Measurements from ENCODE around the gene SGSM2.

The SGSM2 gene

DNA sequence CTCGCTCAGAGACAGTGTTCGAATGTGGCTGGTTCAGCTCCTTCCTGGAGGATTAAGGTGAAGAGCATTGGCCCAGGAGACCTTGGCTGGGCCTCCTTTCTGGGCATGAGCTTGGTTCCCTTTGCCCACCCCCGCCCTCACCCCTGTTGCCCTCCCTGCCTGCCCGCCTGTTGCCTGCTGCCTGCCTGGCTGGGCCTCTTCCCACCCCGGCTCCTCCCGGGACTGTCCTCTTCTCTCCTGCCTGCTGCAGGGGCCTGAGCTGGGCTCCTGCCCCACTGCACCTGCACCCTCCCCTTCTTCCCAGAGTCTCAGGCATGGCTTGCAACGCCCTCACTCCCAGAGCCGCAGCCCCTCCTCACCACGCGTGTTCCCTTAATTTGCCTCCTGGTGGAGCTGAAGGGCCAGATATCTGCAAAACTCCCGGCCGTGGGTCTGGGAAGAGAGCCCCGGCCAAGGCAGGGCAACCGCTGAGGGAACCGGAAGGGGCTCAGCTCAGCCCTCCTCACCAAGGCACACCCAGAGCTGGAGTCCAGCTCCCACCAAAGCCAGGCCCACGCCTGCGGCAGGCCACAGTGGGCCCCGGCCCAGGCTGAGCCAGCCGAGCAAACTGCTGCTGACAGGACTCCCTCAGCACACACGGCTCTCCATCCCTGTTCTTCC is 32.4 kb downstream of the SGSM2 start:
- no peaks in the 10 kb centered on the region for H3K27me3 Mint-ChIP-seq
- no peak overlapping the region for H3K27ac Mint-ChIP-seq
- no peak overlapping the region for H3K4me3 Mint-ChIP-seq
- H3K9me3 Mint-ChIP-seq (ENCODE audit: low read depth): no peaks in the 10 kb centered on the region
- no peaks in the 10 kb centered on the region for H3K36me3 Mint-ChIP-seq
- no peaks in the 10 kb centered on the region for H3K4me1 Mint-ChIP-seq (ENCODE audit: low read depth)

DNA sequence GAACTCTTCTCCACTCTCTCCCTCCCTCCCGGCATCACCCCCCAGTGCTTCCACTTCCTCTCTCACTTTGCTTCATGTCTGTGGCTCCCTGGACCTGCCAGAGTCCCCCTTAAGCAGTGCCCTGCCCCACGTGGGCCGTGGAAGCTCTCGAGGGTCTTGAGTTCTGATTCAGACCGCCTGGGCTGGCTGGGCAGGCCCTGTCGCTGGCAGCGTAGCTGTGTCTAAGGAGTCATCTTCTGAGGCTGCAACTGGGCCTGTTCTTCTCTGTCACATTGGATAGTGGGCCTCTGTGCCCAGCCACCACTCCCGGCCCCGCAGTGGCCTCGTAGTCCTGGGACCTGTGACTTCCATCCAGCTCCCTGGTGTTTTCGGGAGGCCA is 32.9 kb downstream of the SGSM2 start:
- Mint-ChIP-seq H3K9me3 (ENCODE audit: low read depth) (no peaks in the 10 kb centered on the region), H3K27me3 (no peaks in the 10 kb centered on the region), H3K27ac (no peak overlapping the region)

DNA sequence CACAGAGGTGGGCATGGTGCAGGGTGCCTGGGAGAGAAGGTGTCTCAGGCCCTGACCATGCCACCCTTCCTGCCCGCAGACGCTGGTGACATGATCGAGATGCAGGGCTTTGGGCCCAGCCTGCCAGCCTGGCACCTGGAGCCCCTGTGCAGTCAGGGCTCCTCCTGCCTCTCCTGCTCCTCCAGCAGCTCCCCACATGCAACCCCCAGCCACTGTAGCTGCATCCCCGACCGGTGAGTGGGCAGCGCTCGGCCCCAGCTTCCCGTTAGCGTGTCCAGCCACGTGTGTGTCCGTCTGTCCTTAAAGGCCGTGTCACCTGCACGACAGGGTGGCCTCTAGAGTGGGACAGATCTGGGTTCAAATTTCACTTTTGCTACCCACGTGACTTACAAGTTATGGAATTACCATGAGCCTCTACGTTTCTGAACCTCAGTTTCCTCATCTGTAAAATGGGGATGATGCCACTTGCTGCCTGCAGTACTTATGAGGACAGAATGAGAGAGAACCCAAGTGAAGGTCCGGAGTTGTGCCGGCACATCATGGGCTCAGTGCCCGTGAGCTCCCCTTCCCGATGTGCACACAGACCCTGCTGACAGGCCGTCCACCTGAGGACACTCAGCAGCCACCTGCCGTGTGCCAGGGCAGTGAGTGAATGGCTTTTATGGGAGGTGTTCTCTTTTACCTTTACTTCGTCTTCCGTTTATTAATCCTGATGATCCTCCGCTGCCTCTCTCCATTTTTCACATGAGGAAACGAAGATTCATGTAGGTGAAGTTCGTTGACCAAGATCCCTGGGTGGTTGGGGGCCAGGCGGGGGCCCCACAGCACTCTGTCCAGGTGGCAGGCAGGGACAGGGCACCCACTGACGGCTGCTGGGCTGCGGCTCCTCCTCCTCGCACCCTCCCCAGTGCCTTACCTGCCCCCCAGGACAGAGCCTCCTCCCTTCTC is 34.2 kb downstream of the SGSM2 start:
- Mint-ChIP-seq H3K4me1 (ENCODE audit: low read depth) (no peaks in the 10 kb centered on the region), H3K27ac (no peak overlapping the region), H3K27me3 (no peaks in the 10 kb centered on the region), H3K36me3 (no peaks in the 10 kb centered on the region), H3K4me3 (no peak overlapping the region), H3K9me3 (ENCODE audit: low read depth) (no peaks in the 10 kb centered on the region)

More for the DNA sequence above, 32.9 kb downstream of the SGSM2 start:
- no peaks in the 10 kb centered on the region for H3K36me3 Mint-ChIP-seq
- no peaks in the 10 kb centered on the region for H3K4me1 Mint-ChIP-seq (ENCODE audit: low read depth)
- H3K4me3 Mint-ChIP-seq: no peak overlapping the region

DNA sequence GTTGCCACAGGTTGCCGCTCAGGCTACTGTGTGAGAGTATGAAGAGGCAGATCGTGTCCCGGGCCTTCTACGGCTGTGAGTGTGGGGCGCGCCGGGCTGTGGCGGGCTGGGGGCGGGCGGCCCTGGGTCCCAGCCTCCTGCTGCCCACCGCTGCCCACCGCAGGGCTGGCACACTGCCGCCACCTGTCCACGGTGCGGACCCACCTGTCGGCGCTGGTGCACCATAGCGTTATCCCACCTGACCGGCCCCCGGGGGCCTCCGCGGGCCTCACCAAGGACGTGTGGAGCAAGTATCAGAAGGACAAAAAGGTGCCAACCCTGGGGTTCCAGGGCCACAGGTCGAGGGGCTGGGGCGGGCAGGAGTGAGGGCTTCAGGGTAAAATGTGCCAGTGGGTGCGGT is 34.9 kb downstream of the SGSM2 start:
- Mint-ChIP-seq H3K9me3 (ENCODE audit: low read depth) (no peaks in the 10 kb centered on the region), H3K27ac (no peak overlapping the region), H3K4me1 (ENCODE audit: low read depth) (no peaks in the 10 kb centered on the region), H3K4me3 (no peak overlapping the region), H3K27me3 (no peaks in the 10 kb centered on the region), H3K36me3 (no peaks in the 10 kb centered on the region)

DNA sequence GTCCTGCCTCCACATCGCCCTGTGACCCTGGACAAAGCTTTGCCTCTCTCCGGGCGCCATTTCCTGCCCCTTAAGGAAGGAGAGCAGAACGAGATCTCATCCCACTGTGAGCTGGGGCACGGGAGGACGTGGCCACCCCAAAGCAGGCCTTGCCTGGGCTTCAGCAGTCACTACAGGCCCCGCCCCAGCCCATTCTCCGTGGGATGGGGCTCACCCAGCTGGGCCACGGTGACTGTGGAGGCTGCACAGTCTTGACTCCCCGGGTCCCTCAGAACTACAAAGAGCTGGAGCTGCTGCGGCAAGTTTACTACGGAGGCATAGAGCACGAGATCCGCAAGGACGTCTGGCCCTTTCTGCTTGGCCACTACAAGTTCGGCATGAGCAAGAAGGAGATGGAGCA is 35.4 kb downstream of the SGSM2 start:
- Mint-ChIP-seq H3K9me3 (ENCODE audit: low read depth) (no peaks in the 10 kb centered on the region), H3K36me3 (no peaks in the 10 kb centered on the region), H3K4me1 (ENCODE audit: low read depth) (no peaks in the 10 kb centered on the region), H3K27ac (no peak overlapping the region), H3K4me3 (no peak overlapping the region), H3K27me3 (no peaks in the 10 kb centered on the region)

DNA sequence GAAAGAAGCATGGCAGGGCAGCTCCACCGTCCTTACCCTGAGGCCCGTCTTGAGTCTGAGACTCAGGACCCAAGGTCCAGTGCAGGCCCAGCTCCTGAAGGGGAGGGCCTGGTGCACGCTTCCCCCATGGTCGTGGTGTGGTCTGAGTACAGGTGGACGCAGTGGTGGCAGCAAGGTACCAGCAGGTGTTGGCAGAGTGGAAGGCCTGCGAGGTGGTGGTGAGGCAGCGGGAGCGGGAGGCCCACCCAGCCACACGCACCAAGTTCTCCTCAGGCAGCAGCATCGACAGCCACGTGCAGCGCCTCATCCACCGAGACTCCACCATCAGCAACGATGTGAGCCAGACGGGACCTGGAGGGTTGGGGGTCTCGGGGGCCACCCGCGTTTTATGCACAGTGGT is 35.9 kb downstream of the SGSM2 start:
- no peak overlapping the region for H3K27ac Mint-ChIP-seq
- H3K4me1 Mint-ChIP-seq (ENCODE audit: low read depth): no peaks in the 10 kb centered on the region
- H3K4me3 Mint-ChIP-seq: no peak overlapping the region
- H3K36me3 Mint-ChIP-seq: no peaks in the 10 kb centered on the region
- no peaks in the 10 kb centered on the region for H3K9me3 Mint-ChIP-seq (ENCODE audit: low read depth)
- no peaks in the 10 kb centered on the region for H3K27me3 Mint-ChIP-seq

DNA sequence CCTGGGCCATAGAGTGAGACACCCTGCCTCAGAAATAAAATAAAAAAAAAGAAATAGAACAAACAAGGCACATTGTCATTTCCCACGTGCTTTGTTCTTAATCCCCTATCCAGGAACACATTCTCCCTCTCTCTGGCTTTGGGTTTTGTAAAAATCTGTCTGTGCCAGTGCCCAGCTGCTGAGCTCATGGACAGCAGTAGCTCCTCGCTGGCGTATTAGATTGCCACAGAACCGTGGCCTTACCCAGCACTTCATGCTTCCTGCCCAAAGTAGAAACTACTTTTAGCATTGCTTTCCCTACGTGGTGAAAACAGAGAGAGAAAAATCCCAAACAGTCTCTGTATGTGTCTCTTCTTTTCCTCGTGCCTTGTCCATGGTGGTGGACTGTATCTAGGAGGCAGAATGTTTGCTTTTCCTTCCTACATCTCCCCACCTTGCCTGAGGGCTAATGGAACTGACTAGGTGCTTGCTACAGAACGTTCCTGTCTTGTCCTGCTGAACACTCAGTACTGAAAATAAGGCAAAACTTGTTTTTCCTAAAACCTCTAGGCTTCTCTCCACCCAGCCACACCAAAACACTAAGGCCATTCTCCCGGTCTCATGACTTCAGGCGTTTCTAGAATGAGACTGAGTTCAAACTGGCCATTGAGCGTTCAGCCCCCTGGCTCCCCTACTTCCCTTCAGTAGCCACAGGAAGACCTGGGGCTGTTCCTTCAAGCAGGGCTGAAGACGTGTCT is 37.4 kb downstream of the SGSM2 start:
- H3K4me1 Mint-ChIP-seq (ENCODE audit: low read depth): no peaks in the 10 kb centered on the region
- H3K4me3 Mint-ChIP-seq: no peak overlapping the region
- H3K27me3 Mint-ChIP-seq: no peaks in the 10 kb centered on the region
- no peak overlapping the region for H3K27ac Mint-ChIP-seq
- H3K36me3 Mint-ChIP-seq: no peaks in the 10 kb centered on the region
- H3K9me3 Mint-ChIP-seq (ENCODE audit: low read depth): no peaks in the 10 kb centered on the region

DNA sequence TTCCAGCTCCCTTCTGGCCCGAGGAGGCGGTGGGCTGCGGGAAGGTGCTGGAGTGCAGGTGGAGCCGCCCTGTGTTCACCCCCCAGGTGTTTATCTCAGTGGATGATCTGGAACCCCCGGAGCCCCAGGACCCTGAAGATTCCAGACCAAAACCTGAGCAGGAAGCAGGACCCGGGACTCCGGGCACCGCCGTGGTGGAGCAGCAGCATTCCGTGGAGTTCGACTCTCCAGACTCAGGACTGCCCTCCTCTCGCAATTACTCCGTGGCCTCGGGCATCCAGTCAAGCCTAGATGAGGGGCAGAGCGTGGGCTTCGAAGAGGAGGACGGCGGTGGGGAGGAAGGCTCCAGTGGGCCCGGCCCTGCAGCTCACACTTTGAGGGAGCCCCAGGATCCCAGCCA is 38.1 kb downstream of the SGSM2 start:
- Mint-ChIP-seq H3K27me3 (no peaks in the 10 kb centered on the region), H3K27ac (no peak overlapping the region), H3K4me3 (no peak overlapping the region), H3K36me3 (no peaks in the 10 kb centered on the region), H3K4me1 (ENCODE audit: low read depth) (no peaks in the 10 kb centered on the region), H3K9me3 (ENCODE audit: low read depth) (no peaks in the 10 kb centered on the region)

DNA sequence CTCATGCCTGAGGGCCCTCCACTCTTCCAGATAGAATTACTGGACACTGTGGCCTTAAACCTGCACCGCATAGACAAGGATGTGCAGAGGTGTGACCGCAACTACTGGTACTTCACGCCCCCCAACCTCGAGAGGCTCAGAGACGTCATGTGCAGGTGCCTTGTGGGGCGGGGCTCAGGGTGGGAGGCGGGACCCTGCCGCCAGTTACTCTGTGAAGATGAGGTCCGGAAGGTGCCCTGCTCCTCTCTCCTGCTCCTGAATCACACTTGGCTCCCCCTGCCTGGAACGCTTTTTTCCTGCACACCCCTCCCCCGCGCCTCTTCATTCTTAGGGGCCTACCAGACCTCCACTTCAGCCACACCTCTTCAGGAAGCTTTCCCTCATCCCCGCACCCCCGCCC is 38.8 kb downstream of the SGSM2 start:
- Mint-ChIP-seq H3K27ac (no peak overlapping the region), H3K4me3 (no peak overlapping the region), H3K4me1 (ENCODE audit: low read depth) (no peaks in the 10 kb centered on the region), H3K27me3 (no peaks in the 10 kb centered on the region), H3K36me3 (no peaks in the 10 kb centered on the region), H3K9me3 (ENCODE audit: low read depth) (no peaks in the 10 kb centered on the region)

DNA sequence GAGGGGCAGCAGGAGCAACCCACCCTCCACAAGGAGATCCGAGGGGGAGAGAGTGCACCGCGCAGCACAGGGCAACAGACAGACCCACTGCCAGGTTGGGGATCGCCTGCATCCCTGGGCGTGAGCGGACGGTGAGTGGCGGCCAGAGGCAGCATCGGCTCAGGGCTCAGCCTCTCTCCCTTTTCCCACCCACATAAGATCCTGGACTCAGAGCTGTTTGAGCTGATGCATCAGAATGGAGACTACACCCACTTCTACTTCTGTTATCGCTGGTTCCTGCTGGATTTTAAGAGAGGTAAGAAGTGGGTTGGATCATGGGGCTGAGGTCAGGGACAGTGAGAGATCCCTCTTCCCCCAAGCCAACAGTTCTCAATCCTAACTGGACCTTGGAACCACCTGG is 40.4 kb downstream of the SGSM2 start:
- Mint-ChIP-seq H3K27ac (no peak overlapping the region), H3K36me3 (no peaks in the 10 kb centered on the region), H3K4me1 (ENCODE audit: low read depth) (peaks cover 1% of the 10 kb centered on the region), H3K4me3 (no peak overlapping the region), H3K27me3 (no peaks in the 10 kb centered on the region), H3K9me3 (ENCODE audit: low read depth) (no peaks in the 10 kb centered on the region)

DNA sequence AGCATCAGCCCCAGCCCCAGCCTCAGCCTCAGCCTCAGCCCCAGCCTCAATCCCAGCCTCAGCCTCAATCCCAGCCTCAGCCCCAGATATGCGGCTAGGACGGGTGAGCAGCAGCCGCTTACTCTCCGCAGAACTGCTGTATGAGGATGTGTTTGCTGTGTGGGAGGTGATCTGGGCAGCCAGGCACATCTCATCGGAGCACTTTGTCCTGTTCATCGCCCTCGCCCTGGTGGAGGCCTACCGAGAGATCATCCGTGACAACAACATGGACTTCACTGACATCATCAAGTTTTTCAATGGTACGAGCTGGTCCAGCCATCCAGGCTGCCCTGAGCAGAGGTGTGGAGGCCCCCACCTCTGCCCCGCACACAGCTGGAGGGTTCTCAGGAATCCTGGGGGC is 41.6 kb downstream of the SGSM2 start:
- Mint-ChIP-seq H3K9me3 (ENCODE audit: low read depth) (no peaks in the 10 kb centered on the region), H3K4me1 (ENCODE audit: low read depth) (peaks cover 4% of the 10 kb centered on the region), H3K27me3 (no peaks in the 10 kb centered on the region), H3K4me3 (no peak overlapping the region), H3K27ac (no peak overlapping the region), H3K36me3 (no peaks in the 10 kb centered on the region)

DNA sequence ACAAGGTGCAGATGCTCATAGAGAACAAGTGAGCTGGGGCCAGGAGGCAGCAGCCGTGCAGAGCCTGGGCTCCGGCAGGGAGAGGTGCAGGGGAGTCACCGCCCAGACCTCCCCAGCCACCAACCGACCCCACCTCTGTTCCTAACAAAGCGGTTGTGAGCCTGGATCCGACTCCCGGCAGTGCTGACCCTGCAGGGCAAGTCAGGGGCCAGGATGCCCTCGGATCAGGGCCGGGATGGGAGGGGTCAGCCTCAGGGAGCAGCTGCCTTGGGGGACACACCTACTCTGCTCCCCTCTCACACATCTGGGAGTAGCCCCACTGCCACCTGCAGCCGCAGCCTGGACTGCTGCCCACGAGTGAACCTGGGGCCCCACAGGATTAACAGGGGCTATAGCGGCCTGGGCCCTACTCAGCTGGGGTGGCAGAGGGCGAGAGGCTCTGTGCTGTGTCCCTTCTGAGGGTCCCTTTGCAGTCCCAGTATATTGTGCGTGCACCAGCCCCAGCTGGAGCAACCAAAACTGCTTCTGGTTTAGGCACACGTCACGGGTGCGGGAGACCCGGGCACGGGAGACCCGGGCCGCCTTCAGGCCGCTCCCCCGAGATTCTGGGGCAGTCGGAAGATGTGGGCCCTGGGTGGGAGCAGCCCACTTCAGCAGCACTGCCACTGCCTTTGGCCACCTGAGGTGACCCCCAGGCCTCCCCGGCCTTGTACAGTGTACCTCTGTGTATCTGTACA is 42.4 kb downstream of the SGSM2 start:
- no peak overlapping the region for H3K4me3 Mint-ChIP-seq
- H3K4me1 Mint-ChIP-seq (ENCODE audit: low read depth): peaks cover 4% of the 10 kb centered on the region

DNA sequence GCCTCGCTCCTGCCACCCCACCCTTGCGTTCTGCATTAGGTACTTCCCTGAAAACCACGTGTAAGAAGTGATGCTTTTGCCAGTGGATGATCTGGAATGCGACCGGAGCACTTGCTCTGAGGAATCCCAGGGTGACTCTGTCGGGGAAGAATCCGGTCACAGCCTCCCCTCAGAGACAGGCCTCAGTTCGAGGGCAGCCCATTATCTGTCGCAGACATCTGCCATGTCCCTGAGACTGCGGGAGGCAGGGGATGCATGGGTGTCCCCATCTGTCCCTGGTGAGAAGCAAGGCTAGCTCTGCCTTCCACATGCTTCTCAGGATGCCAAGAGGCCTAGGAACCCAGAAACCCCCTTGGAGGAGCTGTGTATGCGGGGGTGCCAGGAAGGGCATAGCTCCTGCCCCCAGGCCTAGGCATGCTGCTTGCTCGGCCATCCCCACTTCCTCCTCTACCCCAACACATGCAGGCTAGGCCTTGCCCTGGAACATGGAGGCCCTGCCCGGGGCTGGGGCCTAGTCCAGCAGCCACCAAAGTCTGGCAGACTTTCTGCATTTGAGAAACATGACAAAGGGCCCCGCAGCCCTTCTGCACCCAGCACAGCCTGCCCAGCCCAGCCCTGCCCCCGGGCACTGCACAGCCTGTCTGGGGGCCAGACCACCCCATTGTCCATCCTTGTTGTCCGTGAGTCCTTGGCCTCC is 43.1 kb downstream of the SGSM2 start:
- H3K27me3 Mint-ChIP-seq: no peaks in the 10 kb centered on the region
- no peak overlapping the region for H3K4me3 Mint-ChIP-seq
- H3K9me3 Mint-ChIP-seq (ENCODE audit: low read depth): no peaks in the 10 kb centered on the region
- no peaks in the 10 kb centered on the region for H3K36me3 Mint-ChIP-seq
- H3K4me1 Mint-ChIP-seq (ENCODE audit: low read depth): peaks cover 4% of the 10 kb centered on the region
- H3K27ac Mint-ChIP-seq: no peak overlapping the region

More for the DNA sequence above, 42.4 kb downstream of the SGSM2 start:
- no peaks in the 10 kb centered on the region for H3K27me3 Mint-ChIP-seq
- no peaks in the 10 kb centered on the region for H3K9me3 Mint-ChIP-seq (ENCODE audit: low read depth)
- no peak overlapping the region for H3K27ac Mint-ChIP-seq
- no peaks in the 10 kb centered on the region for H3K36me3 Mint-ChIP-seq

DNA sequence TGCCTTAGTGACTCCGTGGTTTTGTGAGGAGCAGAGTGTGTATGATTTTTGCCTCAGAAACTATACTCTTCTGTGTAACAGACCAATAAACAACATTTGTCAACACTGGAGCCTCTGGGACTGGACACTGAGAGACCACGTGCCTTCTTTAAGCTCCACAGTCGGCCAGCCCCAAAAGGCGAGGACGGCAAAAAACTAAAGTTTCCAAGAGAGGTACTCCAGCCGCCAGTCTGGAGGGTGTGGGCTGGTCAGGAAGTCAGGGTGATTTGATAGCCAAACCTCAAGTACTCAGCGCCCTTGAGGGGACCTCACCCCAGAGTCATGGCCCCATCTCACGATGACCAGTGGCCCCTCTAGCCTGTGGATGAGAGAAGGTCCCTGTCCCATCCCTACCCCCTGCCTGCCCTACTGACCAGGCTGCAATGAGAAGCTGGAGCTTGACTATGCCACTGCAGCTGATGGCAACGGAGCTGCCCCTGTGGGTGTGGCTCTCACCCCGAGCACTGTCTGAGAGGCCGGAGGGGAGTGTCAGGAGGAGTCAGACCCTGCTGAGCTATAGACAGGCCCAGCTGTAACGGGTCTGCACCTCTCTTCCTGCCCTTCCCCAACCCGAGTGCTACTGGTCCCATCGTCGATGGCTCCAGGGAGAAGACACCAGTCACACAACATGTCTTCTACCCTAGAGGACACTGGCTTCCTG is 43.8 kb downstream of the SGSM2 start:
- Mint-ChIP-seq H3K36me3 (no peaks in the 10 kb centered on the region), H3K4me3 (no peak overlapping the region), H3K27ac (no peak overlapping the region), H3K27me3 (no peaks in the 10 kb centered on the region), H3K9me3 (ENCODE audit: low read depth) (no peaks in the 10 kb centered on the region), H3K4me1 (ENCODE audit: low read depth) (peaks cover 4% of the 10 kb centered on the region)

Data from activated naive CD8-positive, alpha-beta T cell (primary cell).